Mesendoderm (in vitro differentiated cells): Measurements from ENCODE around the gene KRTAP19-7.
A peak's percentile ranks its signal among the peaks of the same experiment; 100 is the strongest.

Experiments
- DNase-seq: peaks from one replicate; pipeline ENCODE4 v3.0.0; 2013
- H2AK5ac ChIP-seq: 2 replicates; pipeline ENCODE4 v1.6.1; 2013; ENCODE audit warnings: low read length, inconsistent platforms
- H2BK120ac ChIP-seq: 2 replicates; pipeline ENCODE4 v1.6.1; 2013; ENCODE audit warnings: low read depth, mild to moderate bottlenecking, low read length, moderate library complexity, mixed read lengths
- H2BK15ac ChIP-seq: replicated peaks from 2 replicates; pipeline ENCODE4 v1.6.1; 2013; ENCODE audit warnings: low read depth, mild to moderate bottlenecking, moderate library complexity
- H2BK5ac ChIP-seq: 2 replicates; pipeline ENCODE4 v1.6.1; 2013; ENCODE audit warnings: low read length, inconsistent platforms
- H3K18ac ChIP-seq: 2 replicates; pipeline ENCODE4 v1.6.1; 2013; ENCODE audit warnings: mild to moderate bottlenecking, low read length, mixed read lengths
- H3K23ac ChIP-seq: one replicate; pipeline ENCODE4 v1.6.1; 2013; ENCODE audit warnings: low read length
- H3K27ac ChIP-seq: 2 replicates; pipeline ENCODE4 v1.5.1; 2013; ENCODE audit warnings: low read depth, mild to moderate bottlenecking, inconsistent platforms, low read length, moderate library complexity
- H3K27me3 ChIP-seq: 2 replicates; pipeline ENCODE4 v1.6.1; 2013; ENCODE audit warnings: low read length, control low read depth, mild to moderate bottlenecking, inconsistent platforms; ENCODE audit not compliant: insufficient read depth, poor library complexity
- H3K36me3 ChIP-seq: 2 replicates; pipeline ENCODE4 v1.6.1; 2013; ENCODE audit warnings: low read length, inconsistent platforms; ENCODE audit not compliant: control insufficient read depth, insufficient read depth
- H3K4ac ChIP-seq: one replicate; pipeline ENCODE4 v1.6.1; 2013; ENCODE audit warnings: low read depth, mild to moderate bottlenecking, low read length, moderate library complexity
- H3K4me1 ChIP-seq: 2 replicates; pipeline ENCODE4 v1.6.1; 2013; ENCODE audit warnings: low read depth, low read length, inconsistent platforms; ENCODE audit not compliant: control insufficient read depth
- H3K4me2 ChIP-seq: 2 replicates; pipeline ENCODE4 v1.6.1; 2013; ENCODE audit warnings: low read length
- H3K4me3 ChIP-seq: 2 replicates; pipeline ENCODE4 v1.5.1; 2013; ENCODE audit warnings: mild to moderate bottlenecking, low read length
- H3K56ac ChIP-seq: one replicate; pipeline ENCODE4 v1.6.1; 2013; ENCODE audit warnings: low read length
- H3K79me1 ChIP-seq: 2 replicates; pipeline ENCODE4 v1.6.1; 2013; ENCODE audit warnings: low read length, inconsistent platforms
- H3K79me2 ChIP-seq: 2 replicates; pipeline ENCODE4 v1.6.1; 2013; ENCODE audit warnings: mild to moderate bottlenecking, low read length; ENCODE audit not compliant: control insufficient read depth, insufficient read depth
- H3K9ac ChIP-seq: 2 replicates; pipeline ENCODE4 v1.6.1; 2013; ENCODE audit warnings: low read length, inconsistent platforms
- H4K5ac ChIP-seq: one replicate; pipeline ENCODE4 v1.6.1; 2013; ENCODE audit warnings: low read length
- H4K8ac ChIP-seq: one replicate; pipeline ENCODE4 v1.6.1; 2013; ENCODE audit warnings: low read depth, mild to moderate bottlenecking, control low read depth, low read length, moderate library complexity
- WGBS: extraction: QIAGEN DNeasy Blood & Tissue Kit; methylation state at CpG from one replicate; pipeline ENCODE4 v1.1.7; 2013; ENCODE audit warnings: low lambda C conversion rate, missing lambda C conversion rate; ENCODE audit not compliant: insufficient coverage; ENCODE audit errors: extremely low coverage; 5-methylcytosine and 5-hydroxymethylcytosine counted together

Gene KRTAP19-7

GRCh38 chr21:30582870-30583269 is 21.8 kb upstream of the KRTAP19-7 start:
- Histone ChIP-seq H2BK5ac (no peak overlapping the region), H3K4me2 (no peak overlapping the region)
- WGBS: no CpG with 5 or more reads among the region's 1 CpG

GRCh38 chr21:30580132-30580531 is 19.0 kb upstream of the KRTAP19-7 start:
- no peak overlapping the region for H4K5ac ChIP-seq
- H3K79me1 ChIP-seq: no peaks in the 10 kb centered on the region
- WGBS: no CpG with 5 or more reads among the region's 3 CpGs
- no peak overlapping the region for H2BK15ac ChIP-seq
- H4K8ac ChIP-seq: no peak overlapping the region
- no peak overlapping the region for H3K23ac ChIP-seq
- no peak for DNase-seq
- no peak overlapping the region for H3K9ac ChIP-seq
- H3K27me3 ChIP-seq: no peaks in the 10 kb centered on the region
- H2BK120ac ChIP-seq: no peak overlapping the region
- H3K4ac ChIP-seq: no peak overlapping the region
- no peak overlapping the region for H3K4me2 ChIP-seq
- no peaks in the 10 kb centered on the region for H3K4me1 ChIP-seq
- H2AK5ac ChIP-seq: no peak overlapping the region
- H3K18ac ChIP-seq: no peak overlapping the region
- no peaks in the 10 kb centered on the region for H3K36me3 ChIP-seq
- no peak overlapping the region for H3K56ac ChIP-seq
- no peak overlapping the region for H3K27ac ChIP-seq
- no peaks in the 10 kb centered on the region for H3K79me2 ChIP-seq
- H3K4me3 ChIP-seq: no peak overlapping the region
- no peak overlapping the region for H2BK5ac ChIP-seq

More at GRCh38 chr21:30582870-30583269, 21.8 kb upstream of the KRTAP19-7 start:
- H3K23ac ChIP-seq: no peak overlapping the region
- no peak overlapping the region for H3K4ac ChIP-seq
- no peak overlapping the region for H3K9ac ChIP-seq
- H3K18ac ChIP-seq: no peak overlapping the region
- no peaks in the 10 kb centered on the region for H3K79me2 ChIP-seq
- H3K4me3 ChIP-seq: no peak overlapping the region
- no peak overlapping the region for H3K27ac ChIP-seq
- H2BK15ac ChIP-seq: no peak overlapping the region
- DNase-seq: no peak
- H4K5ac ChIP-seq: no peak overlapping the region
- H3K79me1 ChIP-seq: no peaks in the 10 kb centered on the region
- no peak overlapping the region for H2BK120ac ChIP-seq
- H3K56ac ChIP-seq: no peak overlapping the region
- H2AK5ac ChIP-seq: no peak overlapping the region
- H3K4me1 ChIP-seq: no peaks in the 10 kb centered on the region
- no peaks in the 10 kb centered on the region for H3K27me3 ChIP-seq
- H3K36me3 ChIP-seq: no peaks in the 10 kb centered on the region
- H4K8ac ChIP-seq: no peak overlapping the region

GRCh38 chr21:30579346-30579745 is 18.2 kb upstream of the KRTAP19-7 start:
- H2BK5ac ChIP-seq: no peak overlapping the region
- no CpG with 5 or more reads among the region's 1 CpG for WGBS
- H2AK5ac ChIP-seq: no peak overlapping the region
- no peak overlapping the region for H3K4ac ChIP-seq
- no peaks in the 10 kb centered on the region for H3K79me1 ChIP-seq
- H2BK15ac ChIP-seq: no peak overlapping the region
- H3K56ac ChIP-seq: no peak overlapping the region
- no peaks in the 10 kb centered on the region for H3K27me3 ChIP-seq
- H3K36me3 ChIP-seq: no peaks in the 10 kb centered on the region
- H4K5ac ChIP-seq: no peak overlapping the region
- H3K18ac ChIP-seq: no peak overlapping the region
- H3K9ac ChIP-seq: no peak overlapping the region
- no peak overlapping the region for H3K4me3 ChIP-seq
- H3K79me2 ChIP-seq: no peaks in the 10 kb centered on the region
- H3K4me1 ChIP-seq: no peaks in the 10 kb centered on the region
- H3K27ac ChIP-seq: no peak overlapping the region
- H2BK120ac ChIP-seq: no peak overlapping the region
- H4K8ac ChIP-seq: no peak overlapping the region
- peak; percentile 1 for DNase-seq
- no peak overlapping the region for H3K23ac ChIP-seq
- H3K4me2 ChIP-seq: no peak overlapping the region

DNA sequence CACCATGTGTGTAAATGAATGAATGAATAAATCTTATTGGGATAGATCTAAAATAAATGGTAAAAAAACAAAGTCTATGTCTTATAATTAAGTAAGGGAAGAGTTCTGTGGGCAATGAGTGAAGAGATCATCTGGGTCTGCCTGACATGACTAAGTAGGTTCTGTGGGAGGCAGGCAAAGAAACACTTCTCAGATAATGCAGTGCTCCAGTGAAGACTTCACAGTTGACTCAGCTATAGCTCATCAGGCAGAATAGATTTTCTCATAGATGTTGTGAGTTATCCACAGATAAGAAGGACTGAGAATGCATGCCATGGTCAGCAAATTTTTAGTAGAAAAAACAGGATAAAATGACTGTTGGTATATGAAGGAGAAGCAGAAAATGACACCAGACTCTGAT is 16.7 kb upstream of the KRTAP19-7 start:
- no peak overlapping the region for H3K23ac ChIP-seq
- no peak overlapping the region for H3K27ac ChIP-seq
- no peak overlapping the region for H3K18ac ChIP-seq
- no peak overlapping the region for H2BK120ac ChIP-seq
- H3K4me3 ChIP-seq: no peak overlapping the region
- H3K79me2 ChIP-seq: no peaks in the 10 kb centered on the region
- no peak overlapping the region for H3K9ac ChIP-seq
- DNase-seq: no peak
- H3K4ac ChIP-seq: no peak overlapping the region
- no peak overlapping the region for H2BK5ac ChIP-seq
- no peak overlapping the region for H4K8ac ChIP-seq
- H3K27me3 ChIP-seq: no peaks in the 10 kb centered on the region
- no peak overlapping the region for H2AK5ac ChIP-seq
- no peak overlapping the region for H2BK15ac ChIP-seq
- H3K4me2 ChIP-seq: no peak overlapping the region
- H3K56ac ChIP-seq: no peak overlapping the region
- no peak overlapping the region for H4K5ac ChIP-seq
- no peaks in the 10 kb centered on the region for H3K79me1 ChIP-seq
- no peaks in the 10 kb centered on the region for H3K36me3 ChIP-seq
- no peaks in the 10 kb centered on the region for H3K4me1 ChIP-seq

GRCh38 chr21:30567617-30568016 is 6.5 kb upstream of the KRTAP19-7 start:
- H3K18ac ChIP-seq: no peak overlapping the region
- H3K4me2 ChIP-seq: no peak overlapping the region

GRCh38 chr21:30563630-30564029 is 2.5 kb upstream of the KRTAP19-7 start:
- no peak overlapping the region for H2AK5ac ChIP-seq
- H3K9ac ChIP-seq: no peak overlapping the region
- no peaks in the 10 kb centered on the region for H3K36me3 ChIP-seq
- no peak overlapping the region for H2BK15ac ChIP-seq
- no peaks in the 10 kb centered on the region for H3K79me1 ChIP-seq
- H3K18ac ChIP-seq: no peak overlapping the region
- no peaks in the 10 kb centered on the region for H3K27me3 ChIP-seq
- no peaks in the 10 kb centered on the region for H3K79me2 ChIP-seq
- no peak overlapping the region for H3K4me3 ChIP-seq
- H2BK5ac ChIP-seq: no peak overlapping the region
- H3K27ac ChIP-seq: no peak overlapping the region
- WGBS: no CpG with 5 or more reads among the region's 2 CpGs
- H3K56ac ChIP-seq: no peak overlapping the region
- H3K23ac ChIP-seq: no peak overlapping the region
- H4K8ac ChIP-seq: no peak overlapping the region
- H2BK120ac ChIP-seq: no peak overlapping the region
- no peak overlapping the region for H3K4me2 ChIP-seq
- H4K5ac ChIP-seq: no peak overlapping the region
- H3K4ac ChIP-seq: no peak overlapping the region
- no peak for DNase-seq
- H3K4me1 ChIP-seq: no peaks in the 10 kb centered on the region

More at GRCh38 chr21:30567617-30568016, 6.5 kb upstream of the KRTAP19-7 start:
- H4K5ac ChIP-seq: no peak overlapping the region
- H3K79me2 ChIP-seq: no peaks in the 10 kb centered on the region
- no peak overlapping the region for H2AK5ac ChIP-seq
- H3K56ac ChIP-seq: no peak overlapping the region
- H3K4me3 ChIP-seq: no peak overlapping the region
- H3K9ac ChIP-seq: no peak overlapping the region
- H2BK15ac ChIP-seq: no peak overlapping the region
- no peak overlapping the region for H4K8ac ChIP-seq
- no peak overlapping the region for H3K23ac ChIP-seq
- no peak overlapping the region for H3K4ac ChIP-seq
- H3K79me1 ChIP-seq: no peaks in the 10 kb centered on the region
- H3K4me1 ChIP-seq: no peaks in the 10 kb centered on the region
- no peak overlapping the region for H2BK120ac ChIP-seq
- no peak for DNase-seq
- no peak overlapping the region for H3K27ac ChIP-seq
- H3K27me3 ChIP-seq: no peaks in the 10 kb centered on the region
- H3K36me3 ChIP-seq: no peaks in the 10 kb centered on the region
- H2BK5ac ChIP-seq: no peak overlapping the region
